Astrocyte (in vitro differentiated cells and primary cell): ENCODE data around the gene WDR47.

Experiments used
- CTCF ChIP-seq: IDR thresholded peaks from 2 replicates; pipeline ENCODE4 v1.5.1; 2011; ENCODE audit warnings: low read depth, mild to moderate bottlenecking, inconsistent platforms, low read length, moderate library complexity; ENCODE audit not compliant: insufficient read depth
- EZH2 ChIP-seq: IDR thresholded peaks from 2 replicates; pipeline ENCODE4 v1.6.1; 2012; ENCODE audit warnings: mild to moderate bottlenecking, low read length, inconsistent platforms; ENCODE audit not compliant: insufficient read depth

- TF ChIP-seq EZH2 (no peak), CTCF (no peak)
Measured at GRCh38 chr1:109090196-109091077, 48.5 kb upstream of the WDR47 start, which contains the start of gene TMEM167B.
